K562 (cell line): ENCODE results near the gene ST6GALNAC3. TPM values are rescaled to one million over a fixed set of nuclear protein-coding genes. Genes with fewer than 3 reads are reported as not detected.

Experiments used
- ATAC-seq: fragments of 200-7000 bp; cut with Tn5 transposase; 3 replicates; pipeline ENCODE4 v1.9.1; 2020; ENCODE audit warnings: moderate library complexity
- BruUV-seq: library from RNA; stranded (reverse); fragments of 400-500 nt; replicated peaks from 2 replicates; lab custom pipeline; 2021; lab: Mats Ljungman, UMichigan
- CTCF ChIA-PET: fragments of 300-600 bp; formaldehyde crosslinking; extraction: SDS; loops from one replicate; lab custom pipeline; 2021; ENCODE audit warnings: low intra/inter-chr PET ratio; lab: Yijun Ruan, JAX
- POLR2A ChIA-PET: fragments of 300-600, 350-650 bp; sonication (Branson Sonifier 250); formaldehyde crosslinking; extraction: SDS; loops from one replicate; lab custom pipeline; 2021; ENCODE audit warnings: antibody characterized with exemption, inconsistent platforms; lab: Yijun Ruan, JAX
- DNase-seq, 4 experiments: peaks; one replicate each; pipeline versions ENCODE4 v3.0.0 to v3.0.0-alpha.2; 2011 to 2018; ENCODE audit warnings: low spot score in 3 of 4, mixed read lengths in 3 of 4; ENCODE audit errors: extremely low read depth in 1 of 4
- FAIRE-seq: peaks from 2 replicates; lab custom pipeline; 2011; peaks lifted over from hg19 to GRCh38; lab: Jason Lieb, UNC
- H2AFZ ChIP-seq: 2 replicates; pipeline ENCODE4 v1.6.0; 2011; ENCODE audit warnings: low read depth, low read length, control low read depth, inconsistent platforms
- H3K27ac ChIP-seq: fragments of 200-600 bp; 3 replicates; pipeline ENCODE4 v1.8.0; 2011; ENCODE audit warnings: low read depth, mild to moderate bottlenecking, control low read depth, inconsistent platforms, low read length, moderate library complexity, mixed read lengths; ENCODE audit errors: extremely low read depth
- H3K27me3 ChIP-seq, 2 experiments: fragments of 300-600 bp in 1 of 2; 2 replicates in 1 of 2; 3 replicates in 1 of 2; pipeline versions ENCODE4 v1.6.0 to v1.8.0; 2011; ENCODE audit warnings: inconsistent platforms in 2 of 2, low read length in 2 of 2, mild to moderate bottlenecking in 1 of 2, mixed read lengths in 1 of 2, moderate library complexity in 1 of 2; ENCODE audit not compliant: control insufficient read depth in 2 of 2, insufficient read depth in 2 of 2
- H3K36me3 ChIP-seq: fragments of 300-600 bp; 3 replicates; pipeline ENCODE4 v1.8.0; 2011; ENCODE audit warnings: mild to moderate bottlenecking, low read length, inconsistent platforms; ENCODE audit not compliant: control insufficient read depth, insufficient read depth
- H3K4me1 ChIP-seq, 2 experiments: fragments of 200-600 bp in 1 of 2; replicated peaks in 1 of 2; 2 replicates in 1 of 2; 3 replicates in 1 of 2; pipeline versions ENCODE4 v1.5.1 to v1.8.0; 2011; ENCODE audit warnings: inconsistent platforms in 2 of 2, low read length in 2 of 2, mild to moderate bottlenecking in 1 of 2, mixed read lengths in 1 of 2, moderate library complexity in 1 of 2; ENCODE audit not compliant: control insufficient read depth in 2 of 2, insufficient read depth in 2 of 2
- H3K4me2 ChIP-seq: 2 replicates; pipeline ENCODE4 v1.6.1; 2011; ENCODE audit warnings: low read length, control low read depth, inconsistent platforms, mixed read lengths; ENCODE audit not compliant: insufficient read depth
- H3K4me3 ChIP-seq: fragments of 200-600 bp; sonication (generic), shearing (Covaris generic); 2 replicates; pipeline ENCODE4 v1.5.1; 2016; ENCODE audit warnings: control low read depth, inconsistent platforms
- H3K79me2 ChIP-seq: fragments of 200-600 bp; 3 replicates; pipeline ENCODE4 v1.8.0; 2011; ENCODE audit warnings: low read length, inconsistent platforms; ENCODE audit not compliant: control insufficient read depth, insufficient read depth
- H3K9ac ChIP-seq, 2 experiments: 2 replicates each; pipeline versions ENCODE4 v1.6.0 to v1.6.1; 2011; ENCODE audit warnings: low read depth in 2 of 2, low read length in 2 of 2, control low read depth in 1 of 2, inconsistent platforms in 1 of 2, mild to moderate bottlenecking in 1 of 2, mixed read lengths in 1 of 2; ENCODE audit not compliant: insufficient read depth in 1 of 2
- H3K9me1 ChIP-seq: one replicate; pipeline ENCODE4 v1.6.0; 2011; ENCODE audit warnings: inconsistent platforms, mild to moderate bottlenecking, low read length, moderate library complexity; ENCODE audit not compliant: control insufficient read depth, insufficient read depth
- H3K9me3 ChIP-seq: replicated peaks from 2 replicates; pipeline ENCODE4 v1.5.1; 2011; ENCODE audit warnings: low read depth, low read length, inconsistent platforms; ENCODE audit not compliant: control insufficient read depth, insufficient read depth
- H4K20me1 ChIP-seq: replicated peaks from 2 replicates; pipeline ENCODE4 v1.6.1; 2011; ENCODE audit warnings: low read length, inconsistent platforms, mixed read lengths; ENCODE audit not compliant: control insufficient read depth, insufficient read depth
- C11orf30 ChIP-seq: fragments of 450-650 bp; IDR thresholded peaks from 2 replicates; pipeline ENCODE4 v1.6.1; 2016; ENCODE audit warnings: low read depth, mild to moderate bottlenecking
- PHB2 ChIP-seq: fragments of 450-650 bp; IDR thresholded peaks from 2 replicates; pipeline ENCODE4 v1.6.1; 2017; ENCODE audit warnings: low read depth
- RBM15 ChIP-seq: fragments of 200-400 bp; formaldehyde crosslinking; IDR thresholded peaks from 2 replicates; pipeline ENCODE4 v1.6.1; 2018; ENCODE audit warnings: mild to moderate bottlenecking, low read length, moderate library complexity; ENCODE audit not compliant: insufficient read depth
- ZNF436 ChIP-seq: fragments of 250-450, 450-650 bp; sonication (Bioruptor Pico); formaldehyde crosslinking; IDR thresholded peaks from 2 replicates; pipeline ENCODE4 v1.7.0; 2020; ENCODE audit warnings: mild to moderate bottlenecking
- WGBS: fragments of 100-300 bp; shearing (Covaris generic); methylation state at CpG from one replicate; pipeline ENCODE4 v1.1.6; 2016; ENCODE audit warnings: low coverage, mixed read lengths; ENCODE audit not compliant: insufficient coverage; ENCODE audit errors: missing lambda C conversion rate; 5-methylcytosine and 5-hydroxymethylcytosine counted together
- in situ Hi-C: fragments of 300-500 bp; cut with MboI; formaldehyde crosslinking; loops from 4 replicates; pipeline ENCODE4 v1.15.0; 2018; ENCODE audit warnings: inconsistent platforms, mixed read lengths
- intact Hi-C: fragments of 100-400 bp; cut with micrococcal nuclease; formaldehyde crosslinking; loops from 2 replicates; pipeline ENCODE4 v1.14.2; 2022
- polyA plus RNA-seq, 8 experiments: library from polyadenylated mRNA; depleted of rRNA in 4 of 8; stranded (reverse) in 5 of 8; unstranded in 3 of 8; fragments of >200 nt; fragmentation: Nextera tagmentation in 2 of 8; fragmentation: Illumina TruSeq in 1 of 8; extraction: Ambion mirVana in 2 of 8; extraction: Trizol in 1 of 8; gene quantifications; 2 replicates each; pipeline versions ENCODE4 v1.2.1 to v1.2.3, GENCODE V29; 2011 to 2014; ENCODE audit warnings: inconsistent platforms in 1 of 8, missing spikeins in 1 of 8
- total RNA-seq, 7 experiments: library from RNA; depleted of rRNA in 6 of 7; stranded (reverse); fragments of >200 nt in 6 of 7; fragmentation: Illumina TruSeq in 2 of 7; extraction: Trizol in 2 of 7; gene quantifications; 2 replicates each; pipeline versions ENCODE4 v1.2.1 to v1.2.3, GENCODE V29; 2011 to 2021; ENCODE audit warnings: low replicate concordance in 1 of 7
- TF ChIP-seq, protein P1 (sequence below): sonication (generic); formaldehyde crosslinking; IDR thresholded peaks from 2 replicates; pipeline ENCODE4 v1.8.1; 2023; ENCODE audit warnings: mild to moderate bottlenecking, missing genetic modification reagents
- TF ChIP-seq, protein P2 (sequence below): sonication (generic); formaldehyde crosslinking; IDR thresholded peaks from 2 replicates; pipeline ENCODE4 v1.8.0; 2023; ENCODE audit warnings: mild to moderate bottlenecking, missing genetic modification reagents
- TF ChIP-seq, protein P3 (sequence below), 3 experiments: fragments of 200-800 bp in 1 of 3; sonication (Bioruptor generic) in 1 of 3; sonication (generic) in 1 of 3; formaldehyde crosslinking in 1 of 3; IDR thresholded peaks; 2 replicates each; pipeline versions ENCODE4 v1.6.1 to v1.8.0; 2016 to 2022; ENCODE audit warnings: mild to moderate bottlenecking in 2 of 3, missing compliant biosample characterization in 2 of 3, missing genetic modification characterization in 2 of 3, missing genetic modification reagents in 1 of 3
- TF ChIP-seq, protein P4 (sequence below): fragments of 450-650 bp; IDR thresholded peaks from 2 replicates; pipeline ENCODE4 v1.6.1; 2016; ENCODE audit warnings: borderline replicate concordance

Gene ST6GALNAC3
- total and polyA plus RNA-seq, 9 of the 15 experiments (the other 6 are each of a cell fraction or from before 2014, with no cell fraction given): 0.04 to 0.29 (median 0.18) TPM; not detected in 6

DNA sequence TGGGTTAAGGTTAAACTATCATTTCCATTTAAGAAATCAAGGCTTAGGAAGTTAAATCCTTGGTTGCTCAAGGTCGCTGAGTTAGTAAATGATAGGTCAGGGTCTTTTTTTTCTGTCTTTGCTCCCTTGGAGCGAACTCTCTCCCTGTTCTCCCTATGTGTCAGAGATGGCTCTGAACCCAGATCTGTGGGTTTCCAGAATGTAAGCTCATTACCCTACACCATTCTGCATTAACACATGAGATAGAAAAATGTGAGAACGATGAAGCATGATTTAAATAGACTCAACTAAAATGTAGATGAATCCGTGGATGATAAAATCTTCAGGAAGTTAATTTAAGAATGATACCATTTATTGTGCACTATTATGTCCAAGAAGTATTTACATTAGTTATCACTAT, 25.0 kb upstream of the ST6GALNAC3 start:
- Histone ChIP-seq H3K9me3 (no peaks in the 10 kb centered on the region), H3K9me1 (no peaks in the 10 kb centered on the region), H3K79me2 (no peaks in the 10 kb centered on the region), H3K4me2 (no peak overlapping the region), H2AFZ (no peak overlapping the region), H3K4me3 (no peak overlapping the region), H3K9ac (no peak overlapping the region), H4K20me1 (no peaks in the 10 kb centered on the region), H3K27me3 (no peaks in the 10 kb centered on the region), H3K36me3 (no peaks in the 10 kb centered on the region), H3K27ac (no peak overlapping the region), H3K4me1 (no peaks in the 10 kb centered on the region)
- POLR2A ChIA-PET: no interaction called here
- in situ Hi-C loops (no loop called here), intact Hi-C loops (no loop called here)
- CTCF ChIA-PET: no interaction called here
- no TSS peak for BruUV-seq
- no peak for TF ChIP-seq PHB2
- TF ChIP-seq, protein P1, sequence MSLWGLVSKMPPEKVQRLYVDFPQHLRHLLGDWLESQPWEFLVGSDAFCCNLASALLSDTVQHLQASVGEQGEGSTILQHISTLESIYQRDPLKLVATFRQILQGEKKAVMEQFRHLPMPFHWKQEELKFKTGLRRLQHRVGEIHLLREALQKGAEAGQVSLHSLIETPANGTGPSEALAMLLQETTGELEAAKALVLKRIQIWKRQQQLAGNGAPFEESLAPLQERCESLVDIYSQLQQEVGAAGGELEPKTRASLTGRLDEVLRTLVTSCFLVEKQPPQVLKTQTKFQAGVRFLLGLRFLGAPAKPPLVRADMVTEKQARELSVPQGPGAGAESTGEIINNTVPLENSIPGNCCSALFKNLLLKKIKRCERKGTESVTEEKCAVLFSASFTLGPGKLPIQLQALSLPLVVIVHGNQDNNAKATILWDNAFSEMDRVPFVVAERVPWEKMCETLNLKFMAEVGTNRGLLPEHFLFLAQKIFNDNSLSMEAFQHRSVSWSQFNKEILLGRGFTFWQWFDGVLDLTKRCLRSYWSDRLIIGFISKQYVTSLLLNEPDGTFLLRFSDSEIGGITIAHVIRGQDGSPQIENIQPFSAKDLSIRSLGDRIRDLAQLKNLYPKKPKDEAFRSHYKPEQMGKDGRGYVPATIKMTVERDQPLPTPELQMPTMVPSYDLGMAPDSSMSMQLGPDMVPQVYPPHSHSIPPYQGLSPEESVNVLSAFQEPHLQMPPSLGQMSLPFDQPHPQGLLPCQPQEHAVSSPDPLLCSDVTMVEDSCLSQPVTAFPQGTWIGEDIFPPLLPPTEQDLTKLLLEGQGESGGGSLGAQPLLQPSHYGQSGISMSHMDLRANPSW (CRISPR knock-in tag): no peak
- TF ChIP-seq, protein P2, sequence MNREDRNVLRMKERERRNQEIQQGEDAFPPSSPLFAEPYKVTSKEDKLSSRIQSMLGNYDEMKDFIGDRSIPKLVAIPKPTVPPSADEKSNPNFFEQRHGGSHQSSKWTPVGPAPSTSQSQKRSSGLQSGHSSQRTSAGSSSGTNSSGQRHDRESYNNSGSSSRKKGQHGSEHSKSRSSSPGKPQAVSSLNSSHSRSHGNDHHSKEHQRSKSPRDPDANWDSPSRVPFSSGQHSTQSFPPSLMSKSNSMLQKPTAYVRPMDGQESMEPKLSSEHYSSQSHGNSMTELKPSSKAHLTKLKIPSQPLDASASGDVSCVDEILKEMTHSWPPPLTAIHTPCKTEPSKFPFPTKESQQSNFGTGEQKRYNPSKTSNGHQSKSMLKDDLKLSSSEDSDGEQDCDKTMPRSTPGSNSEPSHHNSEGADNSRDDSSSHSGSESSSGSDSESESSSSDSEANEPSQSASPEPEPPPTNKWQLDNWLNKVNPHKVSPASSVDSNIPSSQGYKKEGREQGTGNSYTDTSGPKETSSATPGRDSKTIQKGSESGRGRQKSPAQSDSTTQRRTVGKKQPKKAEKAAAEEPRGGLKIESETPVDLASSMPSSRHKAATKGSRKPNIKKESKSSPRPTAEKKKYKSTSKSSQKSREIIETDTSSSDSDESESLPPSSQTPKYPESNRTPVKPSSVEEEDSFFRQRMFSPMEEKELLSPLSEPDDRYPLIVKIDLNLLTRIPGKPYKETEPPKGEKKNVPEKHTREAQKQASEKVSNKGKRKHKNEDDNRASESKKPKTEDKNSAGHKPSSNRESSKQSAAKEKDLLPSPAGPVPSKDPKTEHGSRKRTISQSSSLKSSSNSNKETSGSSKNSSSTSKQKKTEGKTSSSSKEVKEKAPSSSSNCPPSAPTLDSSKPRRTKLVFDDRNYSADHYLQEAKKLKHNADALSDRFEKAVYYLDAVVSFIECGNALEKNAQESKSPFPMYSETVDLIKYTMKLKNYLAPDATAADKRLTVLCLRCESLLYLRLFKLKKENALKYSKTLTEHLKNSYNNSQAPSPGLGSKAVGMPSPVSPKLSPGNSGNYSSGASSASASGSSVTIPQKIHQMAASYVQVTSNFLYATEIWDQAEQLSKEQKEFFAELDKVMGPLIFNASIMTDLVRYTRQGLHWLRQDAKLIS (CRISPR knock-in tag): no peak
- TF ChIP-seq C11orf30: no peak
- no peak for TF ChIP-seq RBM15
- no peak for TF ChIP-seq ZNF436 (CRISPR knock-in tag)
- TF ChIP-seq, protein P3, sequence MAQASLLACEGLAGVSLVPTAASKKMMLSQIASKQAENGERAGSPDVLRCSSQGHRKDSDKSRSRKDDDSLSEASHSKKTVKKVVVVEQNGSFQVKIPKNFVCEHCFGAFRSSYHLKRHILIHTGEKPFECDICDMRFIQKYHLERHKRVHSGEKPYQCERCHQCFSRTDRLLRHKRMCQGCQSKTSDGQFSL (CRISPR knock-in tag; IDR thresholded peaks at IDR 0.05): no peak
- TF ChIP-seq, protein P3 (tag; IDR thresholded peaks at IDR 0.05): no peak
- TF ChIP-seq, protein P4, sequence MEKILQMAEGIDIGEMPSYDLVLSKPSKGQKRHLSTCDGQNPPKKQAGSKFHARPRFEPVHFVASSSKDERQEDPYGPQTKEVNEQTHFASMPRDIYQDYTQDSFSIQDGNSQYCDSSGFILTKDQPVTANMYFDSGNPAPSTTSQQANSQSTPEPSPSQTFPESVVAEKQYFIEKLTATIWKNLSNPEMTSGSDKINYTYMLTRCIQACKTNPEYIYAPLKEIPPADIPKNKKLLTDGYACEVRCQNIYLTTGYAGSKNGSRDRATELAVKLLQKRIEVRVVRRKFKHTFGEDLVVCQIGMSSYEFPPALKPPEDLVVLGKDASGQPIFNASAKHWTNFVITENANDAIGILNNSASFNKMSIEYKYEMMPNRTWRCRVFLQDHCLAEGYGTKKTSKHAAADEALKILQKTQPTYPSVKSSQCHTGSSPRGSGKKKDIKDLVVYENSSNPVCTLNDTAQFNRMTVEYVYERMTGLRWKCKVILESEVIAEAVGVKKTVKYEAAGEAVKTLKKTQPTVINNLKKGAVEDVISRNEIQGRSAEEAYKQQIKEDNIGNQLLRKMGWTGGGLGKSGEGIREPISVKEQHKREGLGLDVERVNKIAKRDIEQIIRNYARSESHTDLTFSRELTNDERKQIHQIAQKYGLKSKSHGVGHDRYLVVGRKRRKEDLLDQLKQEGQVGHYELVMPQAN: no peak
- FAIRE-seq (peak; percentile 32), ATAC-seq (no peak), DNase-seq (no peak)
- 3% methylated on average over 4 of the region's 4 CpGs for WGBS
